Cardiac muscle cell (in vitro differentiated cells and primary cell): ENCODE data around the gene EDARADD. TPM values are rescaled to one million over a fixed set of nuclear protein-coding genes. Genes with fewer than 3 reads are reported as not detected.

ENCODE experiments used
- DNase-seq, 2 donors: peaks; one replicate each; pipeline versions ENCODE4 v3.0.0 to v3.0.0-alpha.2; 2010 to 2017; ENCODE audit warnings: low read depth in 1 of 2, low spot score in 1 of 2
- H3K27ac ChIP-seq: fragments of 200-600 bp; sonication (generic); 2 replicates; pipeline ENCODE4 v1.5.1; 2016
- H3K27me3 ChIP-seq: fragments of 200-600 bp; sonication (generic); 2 replicates; pipeline ENCODE4 v1.6.0; 2016; ENCODE audit warnings: control low read depth
- H3K36me3 ChIP-seq: fragments of 200-600 bp; sonication (generic); 2 replicates; pipeline ENCODE4 v1.5.1; 2016; ENCODE audit warnings: control low read depth
- H3K4me1 ChIP-seq: fragments of 200-600 bp; sonication (generic); 2 replicates; pipeline ENCODE4 v1.8.1; 2017; ENCODE audit warnings: low read depth, mild to moderate bottlenecking, mixed run types
- H3K4me3 ChIP-seq: fragments of 200-600 bp; sonication (generic); 2 replicates; pipeline ENCODE4 v1.5.1; 2016; ENCODE audit warnings: mild to moderate bottlenecking
- H3K9me3 ChIP-seq: fragments of 200-600 bp; sonication (generic); 2 replicates; pipeline ENCODE4 v1.5.1; 2017; ENCODE audit warnings: low read depth, mild to moderate bottlenecking, control low read depth
- polyA plus RNA-seq: library from polyadenylated mRNA; unstranded; fragments of >200 nt; fragmentation: Nextera tagmentation; extraction: Ambion mirVana; gene quantifications from 2 replicates; pipeline ENCODE4 v1.2.1, GENCODE V29; 2016
- total RNA-seq: library from RNA; depleted of rRNA; stranded (reverse); fragments of >200 nt; gene quantifications from 2 replicates; pipeline ENCODE4 v1.2.3, GENCODE V29; 2016
- TF ChIP-seq, protein P1 (sequence below): IDR thresholded peaks from 2 replicates; pipeline ENCODE4 v1.5.1; 2012; ENCODE audit warnings: low read depth, mild to moderate bottlenecking, low read length

EDARADD gene
- total and polyA plus RNA-seq, 2 experiments from 2014 or later = 0.24 to 0.77 TPM

DNA sequence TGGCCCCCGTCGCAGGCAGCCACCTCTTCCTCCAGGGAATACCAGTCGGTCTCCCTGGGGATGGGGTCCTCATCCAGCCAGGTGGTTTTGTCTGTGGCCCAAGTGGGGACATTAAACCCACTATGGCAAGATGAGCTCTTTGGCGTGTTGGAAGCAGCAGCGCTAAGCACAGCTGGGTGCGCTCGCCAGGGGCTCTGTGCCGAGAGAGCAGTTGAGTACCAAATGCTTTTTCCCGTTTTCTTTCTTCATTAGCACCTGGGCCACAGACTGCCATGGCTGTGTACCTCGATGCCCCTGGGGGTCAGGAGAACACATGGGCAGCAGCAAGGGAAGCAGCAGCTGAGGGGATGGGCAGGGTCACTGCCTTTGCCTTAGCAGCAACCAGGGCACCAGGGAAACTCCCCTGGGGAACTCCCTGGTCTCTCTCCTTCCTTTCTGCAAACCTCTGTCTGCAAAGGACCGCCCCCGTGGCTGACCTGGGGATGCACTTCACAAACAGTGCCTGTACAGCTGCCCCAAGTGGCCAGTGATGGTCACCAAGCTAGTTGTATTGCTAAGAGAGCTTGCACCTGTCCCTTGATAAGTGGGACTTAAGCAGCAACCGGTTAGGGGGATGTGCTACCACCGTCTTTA lies 31.1 kb downstream of the EDARADD start:
- no peaks in the 10 kb centered on the region for H3K36me3 ChIP-seq
- no peak for DNase-seq
- no peaks in the 10 kb centered on the region for H3K9me3 ChIP-seq
- no peaks in the 10 kb centered on the region for H3K4me1 ChIP-seq
- H3K27ac ChIP-seq = no peak overlapping the region
- H3K27me3 ChIP-seq = no peaks in the 10 kb centered on the region
- no peak overlapping the region for H3K4me3 ChIP-seq
- TF ChIP-seq, protein P1, sequence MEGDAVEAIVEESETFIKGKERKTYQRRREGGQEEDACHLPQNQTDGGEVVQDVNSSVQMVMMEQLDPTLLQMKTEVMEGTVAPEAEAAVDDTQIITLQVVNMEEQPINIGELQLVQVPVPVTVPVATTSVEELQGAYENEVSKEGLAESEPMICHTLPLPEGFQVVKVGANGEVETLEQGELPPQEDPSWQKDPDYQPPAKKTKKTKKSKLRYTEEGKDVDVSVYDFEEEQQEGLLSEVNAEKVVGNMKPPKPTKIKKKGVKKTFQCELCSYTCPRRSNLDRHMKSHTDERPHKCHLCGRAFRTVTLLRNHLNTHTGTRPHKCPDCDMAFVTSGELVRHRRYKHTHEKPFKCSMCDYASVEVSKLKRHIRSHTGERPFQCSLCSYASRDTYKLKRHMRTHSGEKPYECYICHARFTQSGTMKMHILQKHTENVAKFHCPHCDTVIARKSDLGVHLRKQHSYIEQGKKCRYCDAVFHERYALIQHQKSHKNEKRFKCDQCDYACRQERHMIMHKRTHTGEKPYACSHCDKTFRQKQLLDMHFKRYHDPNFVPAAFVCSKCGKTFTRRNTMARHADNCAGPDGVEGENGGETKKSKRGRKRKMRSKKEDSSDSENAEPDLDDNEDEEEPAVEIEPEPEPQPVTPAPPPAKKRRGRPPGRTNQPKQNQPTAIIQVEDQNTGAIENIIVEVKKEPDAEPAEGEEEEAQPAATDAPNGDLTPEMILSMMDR = no peak

DNA sequence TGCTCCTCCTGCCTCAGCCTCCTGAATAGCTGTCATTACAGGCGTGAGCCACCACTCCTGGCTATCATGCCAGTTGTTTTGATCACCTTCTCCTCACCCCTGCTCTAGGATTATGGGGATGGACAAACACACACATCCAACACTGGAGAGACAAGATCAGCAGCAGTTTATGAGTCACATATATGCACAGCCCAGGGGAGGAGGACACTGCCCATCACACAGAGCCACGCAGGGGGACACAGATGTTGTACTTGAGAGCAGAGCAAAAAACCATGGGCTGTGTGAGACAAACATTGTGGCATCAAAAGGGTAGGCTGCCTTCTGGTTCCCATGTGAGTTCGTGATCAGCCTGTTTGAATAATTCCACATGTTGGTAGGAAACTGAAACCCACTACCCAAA lies 32.1 kb downstream of the EDARADD start:
- TF ChIP-seq, protein P1 = no peak
- no peaks in the 10 kb centered on the region for H3K4me1 ChIP-seq
- no peak overlapping the region for H3K4me3 ChIP-seq
- DNase-seq = no peak
- H3K36me3 ChIP-seq = no peaks in the 10 kb centered on the region
- no peak overlapping the region for H3K27ac ChIP-seq
- no peaks in the 10 kb centered on the region for H3K27me3 ChIP-seq
- H3K9me3 ChIP-seq = no peaks in the 10 kb centered on the region

DNA sequence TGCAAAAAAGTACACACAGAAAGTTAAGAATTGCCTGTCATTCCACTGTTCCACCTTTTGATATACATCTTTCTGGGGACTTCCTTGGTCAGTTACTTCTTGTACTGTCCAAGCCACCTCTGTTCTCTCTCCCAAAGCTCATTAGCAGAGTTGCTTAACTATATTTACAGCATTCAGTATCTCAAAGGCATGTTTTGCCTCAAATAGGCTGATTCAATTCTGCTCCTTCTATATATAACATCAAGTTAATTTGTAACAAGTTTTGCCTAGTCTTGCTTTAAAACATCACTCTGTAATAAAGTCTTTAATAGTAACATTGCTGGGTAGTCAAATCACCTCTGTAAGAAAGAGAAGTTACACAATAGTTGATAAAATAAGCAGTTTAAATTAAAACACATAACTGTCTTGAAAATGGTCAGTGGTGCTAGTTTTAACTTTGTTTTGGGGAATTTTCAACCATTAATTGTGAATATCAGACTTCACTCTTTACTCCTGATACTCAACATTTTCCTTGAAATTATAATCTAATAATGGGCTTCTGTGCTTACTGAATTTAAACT lies 35.7 kb downstream of the EDARADD start:
- TF ChIP-seq, protein P1 = no peak
- no peak overlapping the region for H3K4me3 ChIP-seq
- DNase-seq = no peak
- H3K36me3 ChIP-seq = no peaks in the 10 kb centered on the region
- H3K4me1 ChIP-seq = no peaks in the 10 kb centered on the region
- H3K27ac ChIP-seq = no peak overlapping the region
- no peaks in the 10 kb centered on the region for H3K9me3 ChIP-seq
- no peaks in the 10 kb centered on the region for H3K27me3 ChIP-seq

DNA sequence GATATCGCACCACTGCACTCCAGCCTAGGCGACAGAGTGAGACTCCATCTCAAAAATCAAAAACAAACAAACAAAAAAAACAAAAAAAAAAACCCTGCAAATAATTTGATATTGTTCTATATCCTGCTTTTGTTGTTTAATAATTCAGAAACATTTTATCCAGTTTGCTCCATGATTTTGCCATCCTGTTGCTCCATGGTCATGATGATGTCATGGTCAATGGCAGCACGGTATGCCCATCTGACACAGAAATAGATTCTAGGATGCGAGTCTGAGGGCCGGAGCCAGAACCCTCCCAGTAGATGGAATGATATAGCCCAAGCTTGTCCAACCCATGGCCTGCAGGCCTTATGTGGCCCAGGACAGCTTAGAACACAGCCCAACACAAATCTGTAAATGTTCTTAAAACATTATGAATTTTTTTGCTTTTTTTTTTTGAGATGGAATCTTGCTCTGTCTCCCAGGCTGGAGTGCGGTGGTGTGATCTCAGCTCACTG lies 39.8 kb downstream of the EDARADD start:
- H3K27ac ChIP-seq = no peak overlapping the region
- DNase-seq = no peak
- H3K36me3 ChIP-seq = no peaks in the 10 kb centered on the region
- no peaks in the 10 kb centered on the region for H3K27me3 ChIP-seq
- TF ChIP-seq, protein P1 = no peak
- H3K4me3 ChIP-seq = no peak overlapping the region
- H3K4me1 ChIP-seq = no peaks in the 10 kb centered on the region
- H3K9me3 ChIP-seq = no peaks in the 10 kb centered on the region

DNA sequence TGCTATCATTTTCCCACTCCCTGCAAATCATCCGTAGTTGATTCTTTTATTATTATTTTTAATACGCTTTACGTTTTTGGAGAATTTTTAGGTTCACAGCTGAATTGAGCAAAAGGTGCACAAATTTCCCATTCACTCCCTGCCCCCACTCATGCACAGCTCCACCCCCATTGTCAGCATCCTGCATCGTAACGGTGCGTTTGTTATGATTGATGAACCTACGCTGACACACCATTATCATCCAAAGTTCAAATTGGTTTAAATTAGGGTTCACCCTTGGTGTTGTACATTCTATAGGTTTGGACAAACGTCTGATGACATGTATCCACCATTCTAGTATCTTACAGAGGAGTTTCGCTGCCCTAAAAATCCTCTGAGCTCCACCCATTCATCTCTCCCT lies 44.5 kb downstream of the EDARADD start:
- no peak for DNase-seq
- Histone ChIP-seq H3K27me3 (no peaks in the 10 kb centered on the region), H3K4me3 (no peak overlapping the region), H3K9me3 (no peaks in the 10 kb centered on the region), H3K4me1 (no peaks in the 10 kb centered on the region), H3K36me3 (no peaks in the 10 kb centered on the region), H3K27ac (no peak overlapping the region)
- TF ChIP-seq, protein P1 = no peak
